PC-3 (cell line): ENCODE data around the gene RP9. TPM values are rescaled to one million over a fixed set of nuclear protein-coding genes. Genes with fewer than 3 reads are reported as not detected.

ENCODE experiments used
- ATAC-seq: fragments of 200-7000 bp; cut with Tn5 transposase; 2 replicates; pipeline ENCODE4 v1.9.1; 2020; ENCODE audit warnings: mild to moderate bottlenecking, moderate library complexity
- BruUV-seq: library from RNA; stranded (reverse); fragments of 400-500 nt; replicated peaks from 2 replicates; lab custom pipeline; 2021; lab: Mats Ljungman, UMichigan
- CTCF ChIA-PET: fragments of 300-600 bp; sonication (Branson Sonifier 250); formaldehyde crosslinking; loops from one replicate; lab custom pipeline; 2022; ENCODE audit warnings: antibody characterized with exemption; lab: Charles Lee
- POLR2A ChIA-PET: fragments of 300-600 bp; sonication (Branson Sonifier 250); formaldehyde crosslinking; loops from one replicate; lab custom pipeline; 2022; ENCODE audit warnings: antibody characterized with exemption; ENCODE audit not compliant: unreplicated experiment; lab: Charles Lee
- DNase-seq: peaks from one replicate; pipeline ENCODE4 v3.0.0-alpha.2; 2015
- H2AFZ ChIP-seq: fragments of 300-600 bp; sonication (generic); 2 replicates; pipeline ENCODE4 v1.6.0; 2016; ENCODE audit warnings: antibody characterized with exemption, low read length
- H3F3A ChIP-seq: fragments of 300-600 bp; sonication (generic); one replicate; pipeline ENCODE4 v1.6.0; 2017; ENCODE audit warnings: antibody characterized with exemption, low read length, control low read depth, mild to moderate bottlenecking; ENCODE audit not compliant: unreplicated experiment
- H3K27ac ChIP-seq: fragments of 300-600 bp; sonication (generic); 2 replicates; pipeline ENCODE4 v1.5.1; 2016; ENCODE audit warnings: mild to moderate bottlenecking, low read length
- H3K27me3 ChIP-seq: fragments of 300-600 bp; sonication (generic); 2 replicates; pipeline ENCODE4 v1.6.1; 2016; ENCODE audit warnings: low read length, mixed read lengths
- H3K36me3 ChIP-seq: fragments of 300-600 bp; sonication (generic); 2 replicates; pipeline ENCODE4 v1.6.1; 2016; ENCODE audit warnings: low read depth, mixed run types, low read length, mixed read lengths
- H3K4me1 ChIP-seq: fragments of 300-600 bp; sonication (generic); 2 replicates; pipeline ENCODE4 v1.5.1; 2016; ENCODE audit warnings: low read length; ENCODE audit not compliant: insufficient read depth
- H3K4me2 ChIP-seq: fragments of 300-600 bp; sonication (generic); 2 replicates; pipeline ENCODE4 v1.6.0; 2016; ENCODE audit warnings: low read length
- H3K4me3 ChIP-seq: fragments of 300-600 bp; sonication (generic); 2 replicates; pipeline ENCODE4 v1.5.1; 2016; ENCODE audit warnings: mild to moderate bottlenecking, low read length, mixed read lengths
- H3K79me2 ChIP-seq: fragments of 300-600 bp; sonication (generic); 2 replicates; pipeline ENCODE4 v1.6.1; 2017; ENCODE audit warnings: low read length, mixed read lengths
- H3K9ac ChIP-seq: fragments of 300-600 bp; sonication (generic); 2 replicates; pipeline ENCODE4 v1.6.0; 2016; ENCODE audit warnings: mild to moderate bottlenecking, low read length
- H3K9me2 ChIP-seq: fragments of 300-600 bp; sonication (generic); replicated peaks from 2 replicates; pipeline ENCODE4 v1.6.1; 2016; ENCODE audit warnings: mixed run types, low read length, mixed read lengths
- H3K9me3 ChIP-seq: fragments of 300-600 bp; sonication (generic); 2 replicates; pipeline ENCODE4 v1.6.1; 2016; ENCODE audit warnings: low read length, mixed read lengths
- H4K20me1 ChIP-seq: fragments of 300-600 bp; sonication (generic); 2 replicates; pipeline ENCODE4 v1.6.1; 2016; ENCODE audit warnings: low read length, mixed read lengths
- EZH2 ChIP-seq: fragments of 300-600 bp; sonication (generic); IDR thresholded peaks from one replicate; pipeline ENCODE4 v1.6.1; 2017; ENCODE audit warnings: antibody characterized with exemption, mild to moderate bottlenecking, low read length; ENCODE audit not compliant: unreplicated experiment
- EZH2phosphoT487 ChIP-seq: fragments of 300-600 bp; sonication (generic); IDR thresholded peaks from 2 replicates; pipeline ENCODE4 v1.6.1; 2018; ENCODE audit warnings: mild to moderate bottlenecking, antibody characterized with exemption, low read length, borderline replicate concordance
- intact Hi-C: fragments of 100-400 bp; cut with micrococcal nuclease; formaldehyde crosslinking; loops from 2 replicates; pipeline ENCODE4 v1.9.0; 2023
- total RNA-seq: library from RNA; depleted of rRNA; stranded (reverse); fragments of >200 nt; gene quantifications from 2 replicates; pipeline ENCODE4 v1.2.3, GENCODE V29; 2014
- TF ChIP-seq, protein P1 (sequence below): fragments of 300-600 bp; sonication (generic); conservative IDR thresholded peaks from 2 replicates; pipeline ENCODE4 v1.5.1; 2017; ENCODE audit warnings: antibody characterized with exemption, low read depth, mild to moderate bottlenecking, low read length

The RP9 gene
- total RNA-seq, 1 experiment from 2014 or later = 33.9 TPM

DNA sequence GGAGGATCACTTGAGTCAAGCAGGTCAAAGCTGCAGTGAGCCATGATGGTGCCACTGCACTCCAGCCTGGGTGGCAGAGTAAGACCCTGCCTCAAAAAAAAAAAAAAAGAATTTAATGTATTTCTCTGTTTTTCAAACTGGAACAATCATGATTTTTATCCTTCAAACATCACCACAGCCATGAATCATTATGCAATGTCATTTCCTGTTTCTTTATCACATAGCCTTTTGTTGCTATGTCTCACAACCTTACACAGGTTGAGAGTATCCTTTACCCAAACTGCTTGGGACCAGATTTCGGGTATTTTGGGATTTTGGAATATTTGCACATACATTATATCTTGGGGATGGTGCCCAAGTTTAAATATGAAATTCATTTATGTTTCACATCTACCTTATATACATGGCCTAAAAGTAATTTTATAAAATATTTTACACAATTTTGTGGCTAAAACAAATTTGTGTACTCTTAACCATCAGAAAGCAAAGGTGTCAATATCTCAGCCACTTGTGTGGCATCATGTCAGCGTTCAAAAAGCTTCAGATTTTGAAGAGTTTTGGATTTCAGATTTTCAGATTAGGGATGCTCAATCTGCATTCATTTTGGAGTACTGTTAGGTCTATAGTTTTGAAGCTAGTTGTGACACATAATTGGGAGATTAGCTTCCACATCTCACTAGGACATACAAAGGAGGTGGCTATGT, 54.8 kb downstream of the RP9 start:
- peaks cover 12% of the 10 kb centered on the region for H3K4me1 ChIP-seq
- H3K79me2 ChIP-seq = peaks cover 95% of the 10 kb centered on the region
- ATAC-seq = peak; percentile 62
- POLR2A ChIA-PET = no interaction called here
- H3K4me2 ChIP-seq = no peak overlapping the region
- H3K9ac ChIP-seq = no peak overlapping the region
- TF ChIP-seq EZH2 = no peak
- peaks cover 21% of the 10 kb centered on the region for H4K20me1 ChIP-seq
- no peaks in the 10 kb centered on the region for H3K36me3 ChIP-seq
- peak; percentile 36 for DNase-seq
- H3K27ac ChIP-seq = no peak overlapping the region
- intact Hi-C loops = loop anchor here (5.0 kb wide), 1 partner anchor 362 kb away; no protein-coding TSS in a partner anchor
- no peaks in the 10 kb centered on the region for H3K9me2 ChIP-seq
- H2AFZ ChIP-seq = no peak overlapping the region
- no peaks in the 10 kb centered on the region for H3F3A ChIP-seq
- H3K9me3 ChIP-seq = no peaks in the 10 kb centered on the region
- CTCF ChIA-PET = interaction anchor here (0.6 kb wide), 1 partner anchor 787 kb away, joined by 6 read pairs; no protein-coding TSS in a partner anchor
- no TSS peak for BruUV-seq
- no peaks in the 10 kb centered on the region for H3K27me3 ChIP-seq
- H3K4me3 ChIP-seq = no peak overlapping the region

DNA sequence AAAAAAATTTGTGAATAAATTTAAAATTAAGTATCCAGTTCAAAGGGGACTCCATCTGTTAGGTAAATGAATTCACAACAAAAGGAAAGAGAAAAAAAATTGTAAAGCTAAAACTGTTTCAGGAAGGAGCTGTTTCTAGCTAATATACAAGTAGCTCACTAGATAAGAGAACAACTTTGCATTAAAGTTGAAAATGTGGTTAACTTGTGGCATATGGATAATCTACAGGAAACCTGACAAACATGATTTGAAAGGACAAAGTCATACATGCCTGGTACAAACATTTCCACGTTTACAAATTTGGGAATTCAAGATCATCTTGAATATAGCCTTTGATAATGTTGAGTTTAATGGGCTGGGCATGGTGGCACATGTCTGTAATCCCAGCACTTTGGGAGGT, 55.5 kb downstream of the RP9 start:
- no peak overlapping the region for H3K9ac ChIP-seq
- peaks cover 14% of the 10 kb centered on the region for H4K20me1 ChIP-seq
- H3K4me2 ChIP-seq = no peak overlapping the region
- H2AFZ ChIP-seq = no peak overlapping the region
- DNase-seq (no peak), ATAC-seq (no peak)
- H3K4me3 ChIP-seq = no peak overlapping the region
- no TSS peak for BruUV-seq
- peaks cover 95% of the 10 kb centered on the region for H3K79me2 ChIP-seq
- no peaks in the 10 kb centered on the region for H3F3A ChIP-seq
- H3K4me1 ChIP-seq = peaks cover 10% of the 10 kb centered on the region
- H3K27ac ChIP-seq = no peak overlapping the region
- POLR2A ChIA-PET = no interaction called here
- no peak for TF ChIP-seq EZH2phosphoT487
- CTCF ChIA-PET = no interaction called here
- H3K27me3 ChIP-seq = no peaks in the 10 kb centered on the region
- intact Hi-C loops = loop anchor here (5.0 kb wide), 1 partner anchor 361 kb away; no protein-coding TSS in a partner anchor
- no peaks in the 10 kb centered on the region for H3K9me3 ChIP-seq
- H3K9me2 ChIP-seq = no peaks in the 10 kb centered on the region
- no peaks in the 10 kb centered on the region for H3K36me3 ChIP-seq

DNA sequence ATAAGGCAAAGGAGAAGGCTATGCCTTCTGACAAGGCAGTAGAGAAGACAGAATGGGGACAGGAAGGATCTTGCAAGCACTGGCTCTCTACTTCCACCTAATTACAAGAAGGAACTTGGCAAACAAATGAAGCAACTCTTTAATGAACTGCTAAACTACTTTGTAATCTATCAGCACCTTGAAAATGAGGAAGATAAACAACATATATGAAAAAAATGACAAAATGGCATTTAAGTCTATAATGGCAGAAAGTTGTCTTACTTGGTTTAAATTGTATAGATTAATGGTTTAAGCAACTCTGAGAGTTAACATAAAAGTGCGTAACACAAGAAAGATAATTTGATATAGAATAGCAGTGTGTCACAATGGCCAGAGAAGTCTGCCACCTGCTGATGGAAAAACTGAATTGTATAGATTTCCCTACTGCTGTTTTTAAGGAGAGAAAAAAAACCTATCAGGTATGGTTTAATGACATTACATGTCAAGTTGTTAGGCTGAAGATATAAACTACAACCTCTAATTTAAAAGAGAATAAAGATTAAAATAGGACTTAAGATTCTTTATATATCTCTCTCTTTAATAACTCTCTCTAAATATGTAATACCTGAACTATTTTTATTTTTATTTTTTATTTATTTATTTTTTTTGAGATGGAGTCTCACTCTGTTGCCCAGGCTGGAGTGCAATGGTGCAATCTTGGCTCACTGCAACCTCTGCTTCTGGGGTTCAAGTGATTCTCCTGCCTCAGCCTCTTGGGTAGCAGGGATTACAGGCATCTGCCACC, 58.5 kb downstream of the RP9 start:
- Histone ChIP-seq H3K27ac (no peak overlapping the region), H3K4me3 (no peak overlapping the region), H3K4me1 (peaks cover 10% of the 10 kb centered on the region), H3K36me3 (no peaks in the 10 kb centered on the region), H3K9me3 (no peaks in the 10 kb centered on the region), H3K4me2 (no peak overlapping the region), H4K20me1 (peaks cover 11% of the 10 kb centered on the region), H3F3A (no peaks in the 10 kb centered on the region), H3K79me2 (peaks cover 92% of the 10 kb centered on the region), H3K9ac (no peak overlapping the region), H2AFZ (no peak overlapping the region), H3K9me2 (no peaks in the 10 kb centered on the region), H3K27me3 (no peaks in the 10 kb centered on the region)
- CTCF ChIA-PET = no interaction called here
- intact Hi-C loops = loop anchor here (1.0 to 5.0 kb wide), 4 partner anchors 86 to 358 kb away; no protein-coding TSS in a partner anchor
- DNase-seq = peak; percentile 66
- peak; percentile 67 for ATAC-seq
- POLR2A ChIA-PET = no interaction called here
- no peak for TF ChIP-seq EZH2phosphoT487
- TF ChIP-seq, protein P1, sequence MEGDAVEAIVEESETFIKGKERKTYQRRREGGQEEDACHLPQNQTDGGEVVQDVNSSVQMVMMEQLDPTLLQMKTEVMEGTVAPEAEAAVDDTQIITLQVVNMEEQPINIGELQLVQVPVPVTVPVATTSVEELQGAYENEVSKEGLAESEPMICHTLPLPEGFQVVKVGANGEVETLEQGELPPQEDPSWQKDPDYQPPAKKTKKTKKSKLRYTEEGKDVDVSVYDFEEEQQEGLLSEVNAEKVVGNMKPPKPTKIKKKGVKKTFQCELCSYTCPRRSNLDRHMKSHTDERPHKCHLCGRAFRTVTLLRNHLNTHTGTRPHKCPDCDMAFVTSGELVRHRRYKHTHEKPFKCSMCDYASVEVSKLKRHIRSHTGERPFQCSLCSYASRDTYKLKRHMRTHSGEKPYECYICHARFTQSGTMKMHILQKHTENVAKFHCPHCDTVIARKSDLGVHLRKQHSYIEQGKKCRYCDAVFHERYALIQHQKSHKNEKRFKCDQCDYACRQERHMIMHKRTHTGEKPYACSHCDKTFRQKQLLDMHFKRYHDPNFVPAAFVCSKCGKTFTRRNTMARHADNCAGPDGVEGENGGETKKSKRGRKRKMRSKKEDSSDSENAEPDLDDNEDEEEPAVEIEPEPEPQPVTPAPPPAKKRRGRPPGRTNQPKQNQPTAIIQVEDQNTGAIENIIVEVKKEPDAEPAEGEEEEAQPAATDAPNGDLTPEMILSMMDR = peak; percentile 78
- no TSS peak for BruUV-seq
